H1 (cell line): ENCODE data around the gene SSX2IP. TPM values are rescaled to one million over a fixed set of nuclear protein-coding genes. Genes with fewer than 3 reads are reported as not detected.

Source experiments
- BCL11A ChIP-seq, 2 experiments: IDR thresholded peaks; one replicate each; pipeline ENCODE4 v1.6.1; 2011; ENCODE audit warnings: low read depth in 2 of 2, low read length in 2 of 2, mild to moderate bottlenecking in 2 of 2
- BRCA1 ChIP-seq: IDR thresholded peaks from 2 replicates; pipeline ENCODE4 v1.6.1; 2012; ENCODE audit warnings: low read depth, low read length, improper control_type of control experiment
- CHD1 ChIP-seq: IDR thresholded peaks from 2 replicates; pipeline ENCODE4 v1.6.1; 2012; ENCODE audit warnings: low read depth, low read length, improper control_type of control experiment
- CHD7 ChIP-seq: fragments of 300-600 bp; sonication (generic); IDR thresholded peaks from 2 replicates; pipeline ENCODE4 v1.7.1; 2012; ENCODE audit warnings: low read length, moderate library complexity, mild to moderate bottlenecking, inconsistent platforms; ENCODE audit not compliant: insufficient replicate concordance
- HDAC2 ChIP-seq, 2 experiments: fragments of 300-600 bp in 1 of 2; sonication (generic) in 1 of 2; IDR thresholded peaks; 2 replicates each; pipeline ENCODE4 v1.6.1; 2011 to 2012; ENCODE audit warnings: low read depth in 2 of 2, low read length in 2 of 2, mild to moderate bottlenecking in 2 of 2, moderate library complexity in 2 of 2, borderline replicate concordance in 1 of 2, inconsistent platforms in 1 of 2
- KDM4A ChIP-seq: IDR thresholded peaks from one replicate; pipeline ENCODE4 v1.7.1; 2012; ENCODE audit warnings: low read depth, mild to moderate bottlenecking, moderate library complexity, low read length, inconsistent platforms; ENCODE audit not compliant: severe bottlenecking
- POLR2A ChIP-seq, 2 experiments: IDR thresholded peaks; 1 replicate in 1 of 2; 2 replicates in 1 of 2; pipeline ENCODE4 v1.6.1; 2011; ENCODE audit warnings: low read depth in 2 of 2, low read length in 2 of 2, mild to moderate bottlenecking in 2 of 2; ENCODE audit errors: control extremely low read depth in 1 of 2
- POU5F1 ChIP-seq: IDR thresholded peaks from 2 replicates; pipeline ENCODE4 v1.6.1; 2011; ENCODE audit warnings: low read depth, mild to moderate bottlenecking, low read length, moderate library complexity
- SIRT6 ChIP-seq: IDR thresholded peaks from one replicate; pipeline ENCODE4 v1.7.1; 2012; ENCODE audit warnings: low read length, inconsistent platforms
- SUZ12 ChIP-seq: fragments of 200-600 bp; sonication (generic); IDR thresholded peaks from 2 replicates; pipeline ENCODE4 v1.6.1; 2012; ENCODE audit warnings: mild to moderate bottlenecking, inconsistent platforms, low read length, moderate library complexity, mixed read lengths
- ZNF274 ChIP-seq: IDR thresholded peaks from 2 replicates; pipeline ENCODE4 v1.7.0; 2012; ENCODE audit warnings: low read length, borderline replicate concordance; ENCODE audit errors: extremely low read depth
- polyA plus RNA-seq, 7 experiments: library from polyadenylated mRNA; depleted of rRNA in 3 of 7; stranded (reverse) in 5 of 7; unstranded in 2 of 7; fragments of >200 nt in 5 of 7; fragments of 200-250 nt in 2 of 7; gene quantifications; 1 replicate in 5 of 7; 2 replicates in 1 of 7; 4 replicates in 1 of 7; pipeline versions ENCODE4 v1.2.1 to v1.2.3, GENCODE V29; 2011 to 2013; ENCODE audit warnings: missing spikeins in 2 of 7, mixed read lengths in 2 of 7
- total RNA-seq: library from RNA; stranded (reverse); fragmentation: NEBNext Ultra II Directional; extraction: Animal tissue kit (Norgen Biotek cat#: 25700); gene quantifications from 2 replicates; pipeline ENCODE4 v1.2.1, GENCODE V29; 2021

Gene SSX2IP
- total and polyA plus RNA-seq, 2 of the 8 experiments (the other 6 are each of a cell fraction or from before 2014, with no cell fraction given), result 4.0 to 31.3 TPM

GRCh38 chr1:84711869-84712268, 21.6 kb upstream of the SSX2IP start (continued):
- TF ChIP-seq CHD7 (no peak), POLR2A (IDR thresholded peaks at IDR 0.05; ENCODE audit: control extremely low read depth in 1 of 2, low read depth in 2 of 2, low read length in 2 of 2) (no peak), BCL11A (IDR thresholded peaks at IDR 0.05; ENCODE audit: low read depth in 2 of 2, low read length in 2 of 2) (no peak), SUZ12 (no peak), BRCA1 (no peak), SIRT6 (no peak), KDM4A (no peak), ZNF274 (no peak), CHD1 (no peak), HDAC2 (IDR thresholded peaks at IDR 0.05; ENCODE audit: borderline replicate concordance in 1 of 2, low read depth in 2 of 2, low read length in 2 of 2) (no peak), POU5F1 (no peak)
